Measurements from ENCODE around the gene PRPF19.

Gene PRPF19

GRCh38 chr11:60900673-60901404 is 5.5 kb downstream of the PRPF19 start:
- no peak for DNase-seq

DNA sequence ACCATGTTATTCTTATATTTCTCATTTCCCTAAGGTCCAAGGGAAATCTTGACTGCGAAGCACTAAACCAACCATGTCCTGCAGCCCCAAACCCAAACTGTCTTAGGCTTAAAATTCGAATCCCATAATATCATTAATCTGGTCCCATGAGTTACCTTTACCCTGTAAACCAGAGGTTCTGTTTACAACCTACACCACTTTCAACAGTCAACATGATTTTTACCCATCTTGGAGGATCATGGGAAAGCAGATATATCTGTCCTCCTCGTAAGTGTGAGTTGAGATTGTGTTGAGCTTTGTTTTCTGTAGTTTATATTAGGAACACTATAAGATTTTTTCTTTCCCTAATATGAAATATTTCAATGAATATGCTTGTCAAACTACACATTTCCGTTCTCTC is 6.4 kb downstream of the PRPF19 start:
- no peak for DNase-seq

DNA sequence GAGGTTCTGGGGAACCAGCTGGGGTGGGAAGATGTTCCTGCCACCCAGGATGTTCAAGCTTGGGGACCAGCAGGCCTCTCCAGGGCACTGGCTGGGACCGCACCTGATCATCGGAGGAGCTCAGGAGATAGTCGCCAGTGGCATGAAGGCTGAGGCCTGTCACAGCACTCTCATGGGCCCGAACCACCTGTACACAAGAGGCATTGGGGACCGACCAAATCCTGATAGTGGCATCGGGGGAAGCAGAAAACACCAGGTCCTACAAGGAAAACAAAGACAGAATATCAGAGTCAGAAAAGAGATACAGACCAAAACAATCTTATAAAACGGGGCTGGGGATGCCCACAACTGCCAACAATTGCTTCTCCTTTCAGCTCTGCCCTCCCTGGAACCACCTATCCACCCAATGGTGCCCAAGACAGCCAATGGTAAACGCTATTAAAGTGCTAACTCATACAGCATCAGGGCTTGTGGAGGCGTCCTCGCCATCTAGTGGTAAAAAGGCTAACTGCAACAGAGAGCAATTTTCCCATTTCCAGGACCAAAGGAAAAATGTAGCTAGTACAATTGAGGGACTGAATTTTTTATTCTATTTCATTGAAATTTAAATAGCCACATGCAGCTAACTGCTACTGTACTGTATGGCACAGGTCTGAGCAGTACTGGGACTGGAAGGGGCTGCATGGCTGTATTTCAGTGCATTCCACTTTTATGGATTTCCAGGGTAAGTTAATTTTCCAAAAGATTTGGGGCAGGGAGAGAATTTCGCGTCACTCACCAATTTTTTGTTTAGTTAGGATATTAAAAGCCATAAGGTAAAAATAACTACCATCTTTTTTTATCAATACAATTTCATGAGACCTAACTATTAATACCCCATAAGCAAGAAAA is 7.1 kb downstream of the PRPF19 start:
- DNase-seq = no peak

- DNase-seq = no peak
Measured at GRCh38 chr11:60897496-60897895, 8.9 kb downstream of the PRPF19 start.

GRCh38 chr11:60895687-60896086 is 10.7 kb downstream of the PRPF19 start:
- DNase-seq = no peak

- DNase-seq = no peak
Measured at GRCh38 chr11:60891103-60891741, 15.2 kb downstream of the PRPF19 start.

- no peak for DNase-seq
Measured at GRCh38 chr11:60890696-60891095, 15.7 kb downstream of the PRPF19 start.

DNA sequence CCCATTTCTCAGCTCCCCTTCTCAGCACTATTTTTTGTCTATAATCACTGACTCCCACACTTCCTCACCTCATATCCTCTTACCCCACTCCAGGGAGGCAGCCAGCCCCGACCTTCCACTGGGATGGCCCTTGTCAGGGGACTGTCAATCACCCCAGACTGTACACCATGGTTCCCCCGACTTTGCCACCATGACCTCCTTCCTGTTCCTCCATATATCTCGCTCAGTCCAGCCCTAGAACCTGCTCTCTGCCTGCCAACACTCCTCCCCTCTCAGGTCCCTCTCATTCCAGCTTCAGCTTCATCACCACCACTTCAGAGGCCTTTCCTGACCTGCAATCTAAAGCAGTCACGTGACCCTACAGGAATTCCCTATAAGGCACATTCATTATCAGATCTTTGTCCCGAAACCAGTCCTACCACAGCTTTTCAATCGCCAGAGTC is 16.5 kb downstream of the PRPF19 start:
- DNase-seq = no peak

DNA sequence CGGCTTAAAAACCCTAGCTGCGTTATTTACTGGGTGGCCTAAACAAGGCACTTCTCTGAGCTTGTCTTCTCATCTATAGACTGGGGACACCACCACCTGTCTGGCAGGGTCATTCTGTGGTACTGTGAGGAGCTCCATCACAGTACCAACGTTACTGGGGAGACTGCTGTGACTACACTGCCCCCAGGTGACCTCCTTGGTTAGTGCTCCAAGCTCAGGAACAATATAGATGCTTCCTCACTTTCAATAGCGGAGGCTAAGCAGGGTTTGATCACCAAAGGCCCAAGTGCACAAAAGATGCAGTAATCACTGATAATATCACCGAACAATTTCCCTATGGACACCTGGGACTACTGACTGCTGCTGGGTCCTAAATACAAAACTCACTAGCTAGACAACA is 18.8 kb downstream of the PRPF19 start:
- no peak for DNase-seq

GRCh38 chr11:60880643-60881282 is 25.6 kb downstream of the PRPF19 start:
- DNase-seq = no peak

DNA sequence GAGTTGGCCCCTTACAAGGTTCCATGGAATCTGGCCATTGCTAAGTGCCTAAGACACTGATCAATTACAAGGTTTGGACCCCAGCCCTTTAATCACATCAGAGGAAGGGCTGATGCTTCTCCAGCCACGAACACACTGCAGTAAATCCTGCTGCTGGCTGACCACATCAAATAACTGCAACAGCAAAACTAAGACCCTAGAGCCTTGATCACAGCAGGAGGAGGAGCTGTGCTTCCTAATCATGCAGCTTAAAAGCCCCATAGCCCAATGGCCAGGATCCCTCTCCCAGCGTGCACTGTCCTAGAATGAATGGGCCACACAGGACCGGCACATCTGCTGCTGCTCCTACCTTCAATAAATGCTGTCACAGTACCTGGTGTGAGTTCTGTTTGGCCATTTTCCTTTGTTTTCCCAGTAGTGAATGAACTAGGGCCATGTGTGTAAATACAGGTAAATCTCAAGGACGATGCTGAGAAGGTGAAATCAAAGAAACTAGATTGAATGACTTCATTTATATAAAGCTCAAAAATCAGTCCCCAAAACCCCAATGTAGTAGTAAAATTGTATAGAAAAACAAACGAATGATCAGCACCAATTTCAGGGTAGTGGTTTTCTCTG is 26.3 kb downstream of the PRPF19 start:
- DNase-seq = no peak

DNA sequence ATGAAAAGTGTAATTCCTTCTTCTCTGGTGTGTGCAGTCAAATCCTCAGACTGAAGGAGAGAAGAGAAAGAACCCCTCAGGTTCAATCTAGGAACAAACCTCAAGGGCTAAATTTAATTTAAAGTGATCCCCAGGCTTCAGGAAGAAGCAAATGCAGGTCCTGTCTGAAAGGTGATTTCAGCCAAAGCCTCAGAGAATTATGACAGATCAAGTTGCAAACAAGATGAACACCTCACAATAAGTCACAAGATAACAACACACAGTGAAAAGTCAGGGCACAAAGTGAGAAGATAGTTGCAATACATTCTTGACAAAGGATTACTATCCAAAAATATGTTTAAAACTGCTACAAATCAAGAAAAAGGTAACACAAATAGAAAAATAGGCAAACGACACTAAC is 27.3 kb downstream of the PRPF19 start:
- DNase-seq = no peak

GRCh38 chr11:60878245-60879101 is 27.9 kb downstream of the PRPF19 start:
- DNase-seq = no peak

- no peak for DNase-seq
Measured at GRCh38 chr11:60876168-60876485, 30.3 kb downstream of the PRPF19 start.

- no peak for DNase-seq
Measured at GRCh38 chr11:60875366-60876167, 30.8 kb downstream of the PRPF19 start.

DNA sequence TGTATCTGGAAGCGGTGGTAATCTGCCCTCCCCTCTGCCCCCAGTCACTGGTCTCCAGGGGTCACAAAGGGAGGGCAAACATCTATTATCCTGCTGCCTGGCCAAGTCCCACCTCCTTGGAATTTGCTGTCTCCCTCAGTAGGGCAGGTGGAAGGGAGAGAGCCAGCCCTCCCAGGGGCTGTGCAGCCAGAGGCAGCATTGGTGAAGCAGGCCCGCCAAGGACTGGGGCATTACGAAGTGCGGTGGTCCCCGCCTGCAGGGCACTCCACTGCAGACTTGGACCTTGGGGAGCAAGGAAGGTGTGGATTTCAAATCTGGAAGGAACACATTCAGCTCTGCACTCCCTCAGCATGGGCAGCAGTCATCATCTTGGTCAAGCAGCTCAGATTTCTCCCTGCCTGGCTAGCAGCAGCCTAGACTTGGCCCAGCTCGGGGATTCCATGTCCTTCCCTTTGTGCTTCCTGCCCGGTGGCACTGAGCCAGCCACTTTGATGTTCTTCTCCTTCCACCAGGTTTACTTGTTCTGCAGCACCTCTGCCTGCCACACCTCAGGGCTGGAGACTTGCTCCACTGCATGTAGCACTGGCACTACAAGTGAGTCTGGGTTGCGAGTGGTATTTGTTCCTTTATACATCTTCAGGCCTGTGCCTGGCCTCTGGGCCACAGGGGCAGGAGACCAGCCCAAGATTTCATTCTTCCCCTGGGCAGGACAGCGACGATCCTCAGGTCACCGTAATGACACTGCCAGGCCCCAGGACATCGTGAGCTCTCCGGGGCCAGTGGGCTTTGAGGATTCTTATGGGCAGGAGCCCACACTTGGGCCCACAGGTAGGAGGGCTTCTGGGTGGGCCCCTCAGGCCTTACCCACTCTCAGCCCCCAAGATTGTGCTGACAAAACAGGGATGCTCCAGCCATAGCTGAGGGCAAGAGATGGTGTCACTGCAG is 31.7 kb downstream of the PRPF19 start:
- no peak for DNase-seq

DNA sequence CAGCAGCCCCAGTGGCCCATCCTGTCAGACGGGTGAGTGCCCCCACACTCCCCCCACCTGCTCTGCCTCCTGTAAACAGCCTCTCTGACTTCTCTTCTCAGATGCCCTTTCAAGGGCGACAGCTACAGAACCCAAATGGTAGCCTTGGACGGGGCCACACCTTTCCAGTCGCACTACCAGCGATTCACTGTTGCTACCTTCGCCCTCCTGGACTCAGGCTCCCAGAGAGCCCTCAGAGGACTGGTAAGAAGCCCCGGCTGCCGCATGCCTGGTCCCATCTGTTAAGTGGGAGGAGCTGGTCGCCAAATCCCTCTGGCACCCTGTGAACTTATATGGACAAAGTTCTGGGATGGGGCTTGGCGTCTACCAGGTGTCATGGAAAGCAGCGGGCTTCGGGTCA is 32.9 kb downstream of the PRPF19 start:
- no peak for DNase-seq

- DNase-seq = no peak
Measured at GRCh38 chr11:60872961-60873524, 33.3 kb downstream of the PRPF19 start.

Data from CD4-positive, alpha-beta T cell treated with Interleukin-15 for 1 hour (primary cell).